ENCODE measurements around the gene TOX2. TPM values are rescaled to one million over a fixed set of nuclear protein-coding genes. Genes with fewer than 3 reads are reported as not detected.

TOX2 gene
- total RNA-seq, 1 donor from 2014 or later = 3.3 TPM

GRCh38 chr20:43974695-43975094, 60.0 kb downstream of the TOX2 start:
- no peak for TF ChIP-seq CTCF (conservative IDR thresholded peaks at IDR 0.05)
- no peak for DNase-seq (ENCODE audit: low read depth, low spot score)
- Mint-ChIP-seq H3K4me1 (peaks cover 18% of the 10 kb centered on the region), H3K9me3 (peaks cover 2% of the 10 kb centered on the region), H3K4me3 (no peak overlapping the region), H3K36me3 (ENCODE audit: low read depth) (no peaks in the 10 kb centered on the region), H3K27me3 (ENCODE audit: low read depth) (no peaks in the 10 kb centered on the region), H3K27ac (ENCODE audit: unreplicated experiment) (no peak overlapping the region)

- no peaks in the 10 kb centered on the region for H3K36me3 Mint-ChIP-seq (ENCODE audit: low read depth)
- no peak for DNase-seq (ENCODE audit: low read depth, low spot score)
- H3K27ac Mint-ChIP-seq (ENCODE audit: unreplicated experiment) = no peak overlapping the region
- H3K4me1 Mint-ChIP-seq = peaks cover 12% of the 10 kb centered on the region
- TF ChIP-seq CTCF (conservative IDR thresholded peaks at IDR 0.05) = no peak
- peaks cover 5% of the 10 kb centered on the region for H3K9me3 Mint-ChIP-seq
- no peak overlapping the region for H3K4me3 Mint-ChIP-seq
- no peaks in the 10 kb centered on the region for H3K27me3 Mint-ChIP-seq (ENCODE audit: low read depth)
Measured at GRCh38 chr20:43975096-43975768, 60.6 kb downstream of the TOX2 start.

GRCh38 chr20:43976547-43976946, 61.9 kb downstream of the TOX2 start:
- H3K9me3 Mint-ChIP-seq = peaks cover 5% of the 10 kb centered on the region
- no peak overlapping the region for H3K4me3 Mint-ChIP-seq
- DNase-seq (ENCODE audit: low read depth, low spot score) = no peak
- no peak overlapping the region for H3K27ac Mint-ChIP-seq (ENCODE audit: unreplicated experiment)
- no peak for TF ChIP-seq CTCF (conservative IDR thresholded peaks at IDR 0.05)
- H3K4me1 Mint-ChIP-seq = peaks cover 12% of the 10 kb centered on the region
- H3K36me3 Mint-ChIP-seq (ENCODE audit: low read depth) = no peaks in the 10 kb centered on the region
- no peaks in the 10 kb centered on the region for H3K27me3 Mint-ChIP-seq (ENCODE audit: low read depth)

GRCh38 chr20:43977252-43977651, 62.6 kb downstream of the TOX2 start:
- H3K36me3 Mint-ChIP-seq (ENCODE audit: low read depth) = no peaks in the 10 kb centered on the region
- no peak overlapping the region for H3K27ac Mint-ChIP-seq (ENCODE audit: unreplicated experiment)
- peaks cover 12% of the 10 kb centered on the region for H3K4me1 Mint-ChIP-seq
- no peaks in the 10 kb centered on the region for H3K27me3 Mint-ChIP-seq (ENCODE audit: low read depth)
- no peak overlapping the region for H3K4me3 Mint-ChIP-seq
- peaks cover 5% of the 10 kb centered on the region for H3K9me3 Mint-ChIP-seq
- DNase-seq (ENCODE audit: low read depth, low spot score) = no peak
- no peak for TF ChIP-seq CTCF (conservative IDR thresholded peaks at IDR 0.05)

GRCh38 chr20:43977962-43978361, 63.3 kb downstream of the TOX2 start:
- TF ChIP-seq CTCF (conservative IDR thresholded peaks at IDR 0.05) = no peak
- Mint-ChIP-seq H3K36me3 (ENCODE audit: low read depth) (no peaks in the 10 kb centered on the region), H3K4me3 (no peak overlapping the region), H3K27ac (ENCODE audit: unreplicated experiment) (no peak overlapping the region), H3K4me1 (peaks cover 12% of the 10 kb centered on the region), H3K9me3 (peaks cover 5% of the 10 kb centered on the region), H3K27me3 (ENCODE audit: low read depth) (no peaks in the 10 kb centered on the region)
- no peak for DNase-seq (ENCODE audit: low read depth, low spot score)

All from neural crest cell (in vitro differentiated cells).